Gastrocnemius medialis (tissue), 4 donors: ENCODE measurements around the gene CACNB4.

ENCODE experiments used
- POLR2A ChIP-seq, 2 donors: fragments of 450-650 bp; IDR thresholded peaks; one replicate each; pipeline ENCODE4 v1.6.1; 2017; ENCODE audit warnings: antibody characterized with exemption in 2 of 2, mild to moderate bottlenecking in 2 of 2, moderate library complexity in 2 of 2
- TF ChIP-seq, protein P1 (sequence below), 5 experiments: fragments of 450-650 bp in 3 of 5; fragments of 200-600 bp in 2 of 5; sonication (generic) in 2 of 5; IDR thresholded peaks in 4 of 5; conservative IDR thresholded peaks in 1 of 5; 1 replicate in 4 of 5; 2 replicates in 1 of 5; pipeline ENCODE4 v1.5.1; 2016 to 2019; ENCODE audit warnings: antibody characterized with exemption in 5 of 5, mild to moderate bottlenecking in 3 of 5, moderate library complexity in 3 of 5

DNA sequence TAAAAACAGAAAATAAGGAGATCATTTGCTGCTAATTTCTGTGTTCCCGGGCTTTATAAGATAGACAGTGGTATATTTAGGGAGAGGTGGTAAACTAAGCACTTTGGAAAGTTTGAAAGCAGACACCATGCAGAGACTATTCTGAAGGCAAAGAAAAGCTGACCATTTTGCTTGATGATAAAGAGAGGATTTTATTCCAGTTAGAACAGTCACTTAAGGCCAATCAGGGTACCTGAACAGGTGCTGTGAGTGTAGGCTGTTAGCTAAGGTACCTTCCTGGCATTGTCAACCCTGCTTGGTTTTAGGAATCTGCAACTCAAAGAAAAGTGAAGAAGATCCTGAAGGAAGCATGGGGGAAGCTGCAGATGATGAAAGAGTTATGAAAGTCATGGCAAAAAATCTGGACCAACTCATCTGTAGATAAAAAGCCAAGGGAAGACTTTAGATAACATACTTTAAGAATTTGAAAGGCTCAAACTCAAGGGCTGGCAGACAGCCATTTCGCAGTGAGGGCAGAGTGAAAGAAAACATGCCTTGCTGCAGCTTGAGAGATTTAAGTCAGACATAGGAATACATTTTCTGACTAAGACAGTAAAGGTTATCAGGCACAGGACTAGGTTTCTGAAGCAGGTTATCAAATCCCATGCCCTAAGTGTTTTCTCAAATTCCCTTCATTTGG is 190.5 kb downstream of the CACNB4 start:
- TF ChIP-seq, protein P1, sequence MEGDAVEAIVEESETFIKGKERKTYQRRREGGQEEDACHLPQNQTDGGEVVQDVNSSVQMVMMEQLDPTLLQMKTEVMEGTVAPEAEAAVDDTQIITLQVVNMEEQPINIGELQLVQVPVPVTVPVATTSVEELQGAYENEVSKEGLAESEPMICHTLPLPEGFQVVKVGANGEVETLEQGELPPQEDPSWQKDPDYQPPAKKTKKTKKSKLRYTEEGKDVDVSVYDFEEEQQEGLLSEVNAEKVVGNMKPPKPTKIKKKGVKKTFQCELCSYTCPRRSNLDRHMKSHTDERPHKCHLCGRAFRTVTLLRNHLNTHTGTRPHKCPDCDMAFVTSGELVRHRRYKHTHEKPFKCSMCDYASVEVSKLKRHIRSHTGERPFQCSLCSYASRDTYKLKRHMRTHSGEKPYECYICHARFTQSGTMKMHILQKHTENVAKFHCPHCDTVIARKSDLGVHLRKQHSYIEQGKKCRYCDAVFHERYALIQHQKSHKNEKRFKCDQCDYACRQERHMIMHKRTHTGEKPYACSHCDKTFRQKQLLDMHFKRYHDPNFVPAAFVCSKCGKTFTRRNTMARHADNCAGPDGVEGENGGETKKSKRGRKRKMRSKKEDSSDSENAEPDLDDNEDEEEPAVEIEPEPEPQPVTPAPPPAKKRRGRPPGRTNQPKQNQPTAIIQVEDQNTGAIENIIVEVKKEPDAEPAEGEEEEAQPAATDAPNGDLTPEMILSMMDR (IDR thresholded peaks at IDR 0.05 in 4 of 5, conservative IDR thresholded peaks at IDR 0.05 in 1 of 5) = no peak
- TF ChIP-seq POLR2A (IDR thresholded peaks at IDR 0.05) = no peak
